HG03159 (cell line): ENCODE results near the gene ARFIP1.
A peak's percentile ranks its signal among the peaks of the same experiment; 100 is the strongest.

ENCODE experiments used
- ATAC-seq: cut with Tn5 transposase; IDR thresholded peaks from one replicate; pipeline ENCODE4 v1.9.1; 2021; ENCODE audit warnings: mild to moderate bottlenecking, moderate library complexity; ENCODE audit not compliant: unreplicated experiment

ARFIP1 gene

DNA sequence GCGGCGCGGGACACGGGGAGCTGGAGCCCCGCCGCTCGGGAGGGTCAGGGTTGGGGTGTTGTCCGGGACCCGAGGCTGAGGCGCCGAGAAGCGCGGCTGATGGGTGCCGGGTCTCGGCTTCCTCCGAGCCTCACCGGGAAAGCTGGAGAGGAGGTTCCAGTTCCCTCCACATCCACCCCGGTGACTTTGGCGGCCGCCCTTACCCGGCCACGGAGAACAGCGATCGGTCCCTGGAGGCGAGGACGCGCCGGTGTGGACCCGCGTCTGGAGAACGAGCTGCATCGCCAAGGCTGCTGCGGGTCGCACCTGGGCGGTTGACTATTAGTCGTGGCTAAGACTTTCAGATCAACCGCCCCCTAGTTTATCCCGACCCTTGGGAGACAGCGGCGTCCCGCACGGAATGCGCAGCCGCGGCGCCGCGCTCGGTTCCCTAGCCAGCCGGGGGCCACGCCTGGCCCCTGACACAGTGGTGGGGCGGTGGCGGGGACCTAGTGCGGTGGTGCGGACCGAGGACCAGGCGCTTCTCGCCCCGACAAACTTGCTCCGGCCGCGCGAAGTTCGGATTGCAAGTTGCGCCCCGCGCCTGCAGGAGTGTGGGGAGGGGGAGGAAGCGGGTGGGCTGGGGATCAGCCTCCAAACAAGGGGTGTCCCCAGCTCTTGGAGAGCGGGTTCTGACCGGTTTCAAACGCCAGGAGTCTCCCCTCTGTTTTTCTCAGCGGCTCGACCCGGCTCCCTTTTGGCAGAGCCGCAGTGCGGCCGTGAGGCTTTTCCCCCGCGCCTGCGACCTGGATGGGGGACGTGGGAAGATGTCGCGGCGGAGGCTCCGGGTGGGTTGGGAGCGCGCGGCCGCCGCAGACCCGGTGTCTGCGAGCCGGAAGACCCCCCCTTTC is 156.9 kb downstream of the ARFIP1 start:
- no peak for ATAC-seq

- ATAC-seq = peak; percentile 34
These were observed 157.8 kb downstream of the ARFIP1 start for GRCh38 chr4:152937336-152938236.

GRCh38 chr4:152938237-152938947 is 158.6 kb downstream of the ARFIP1 start:
- no peak for ATAC-seq

- ATAC-seq = no peak
These were observed 159.9 kb downstream of the ARFIP1 start for GRCh38 chr4:152939621-152940020.

GRCh38 chr4:152940461-152940860 is 160.7 kb downstream of the ARFIP1 start:
- ATAC-seq = no peak

DNA sequence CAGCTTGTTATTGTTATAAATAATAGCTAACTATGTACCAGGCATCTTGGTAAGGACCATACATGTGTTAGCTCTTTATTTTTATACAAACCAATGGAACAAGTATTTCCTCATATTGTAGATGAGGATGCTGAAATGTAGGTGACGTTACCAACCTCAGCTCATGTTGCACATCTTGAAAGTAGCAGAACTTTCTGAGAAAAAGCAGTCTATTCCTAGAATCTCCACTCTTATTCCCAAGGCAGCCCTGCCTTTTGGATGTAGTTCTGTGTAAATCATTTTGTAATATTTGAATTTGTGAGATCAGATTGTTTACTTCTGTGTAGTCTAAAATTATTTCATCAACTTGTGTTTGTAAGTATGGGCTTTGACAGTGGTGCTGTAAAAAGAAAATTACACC is 161.7 kb downstream of the ARFIP1 start:
- no peak for ATAC-seq

GRCh38 chr4:152942346-152942745 is 162.6 kb downstream of the ARFIP1 start:
- no peak for ATAC-seq

- no peak for ATAC-seq
These were observed 163.9 kb downstream of the ARFIP1 start for GRCh38 chr4:152943672-152944071.

- no peak for ATAC-seq
These were observed 165.0 kb downstream of the ARFIP1 start for GRCh38 chr4:152944666-152945320.

DNA sequence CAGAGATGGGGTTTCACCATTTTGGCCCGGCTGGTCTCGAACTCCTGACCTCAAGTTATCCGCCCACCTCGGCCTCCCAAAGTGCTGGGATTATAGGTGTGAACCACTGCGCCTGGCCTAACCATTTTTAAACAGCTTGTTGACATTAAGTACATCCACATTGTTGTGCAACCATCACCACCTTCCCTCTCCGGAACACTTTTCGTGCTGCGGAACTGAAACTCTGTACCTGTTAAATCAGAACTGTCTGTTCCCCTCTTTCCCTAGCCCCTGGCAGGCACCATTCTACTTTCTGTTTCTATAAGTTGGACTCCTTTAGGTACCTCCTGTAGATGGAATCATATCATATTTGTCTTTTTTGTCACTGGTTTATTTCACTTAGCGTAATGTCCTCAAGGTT is 165.9 kb downstream of the ARFIP1 start:
- ATAC-seq = no peak

GRCh38 chr4:152946446-152946845 is 166.7 kb downstream of the ARFIP1 start:
- ATAC-seq = no peak

DNA sequence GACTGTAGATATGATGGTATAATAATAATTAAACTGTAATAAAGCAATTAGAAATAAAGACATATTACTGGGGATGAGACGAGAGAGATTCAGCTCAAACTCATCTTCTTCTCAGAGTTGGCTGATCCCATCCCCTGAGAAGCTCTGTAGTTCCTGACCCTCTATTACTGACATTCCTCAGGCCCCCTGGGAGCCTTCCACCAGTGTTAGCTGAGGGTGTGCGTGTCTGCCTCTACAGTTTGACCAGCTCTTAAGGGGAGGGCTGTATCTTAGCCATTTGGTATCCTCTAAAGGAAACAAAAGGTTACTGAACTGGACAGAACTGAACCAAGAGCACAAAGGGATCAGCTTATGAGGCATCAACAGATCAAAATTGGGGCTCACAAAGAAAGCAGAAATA is 167.6 kb downstream of the ARFIP1 start:
- no peak for ATAC-seq

GRCh38 chr4:152949930-152950329 is 170.2 kb downstream of the ARFIP1 start:
- ATAC-seq = no peak

DNA sequence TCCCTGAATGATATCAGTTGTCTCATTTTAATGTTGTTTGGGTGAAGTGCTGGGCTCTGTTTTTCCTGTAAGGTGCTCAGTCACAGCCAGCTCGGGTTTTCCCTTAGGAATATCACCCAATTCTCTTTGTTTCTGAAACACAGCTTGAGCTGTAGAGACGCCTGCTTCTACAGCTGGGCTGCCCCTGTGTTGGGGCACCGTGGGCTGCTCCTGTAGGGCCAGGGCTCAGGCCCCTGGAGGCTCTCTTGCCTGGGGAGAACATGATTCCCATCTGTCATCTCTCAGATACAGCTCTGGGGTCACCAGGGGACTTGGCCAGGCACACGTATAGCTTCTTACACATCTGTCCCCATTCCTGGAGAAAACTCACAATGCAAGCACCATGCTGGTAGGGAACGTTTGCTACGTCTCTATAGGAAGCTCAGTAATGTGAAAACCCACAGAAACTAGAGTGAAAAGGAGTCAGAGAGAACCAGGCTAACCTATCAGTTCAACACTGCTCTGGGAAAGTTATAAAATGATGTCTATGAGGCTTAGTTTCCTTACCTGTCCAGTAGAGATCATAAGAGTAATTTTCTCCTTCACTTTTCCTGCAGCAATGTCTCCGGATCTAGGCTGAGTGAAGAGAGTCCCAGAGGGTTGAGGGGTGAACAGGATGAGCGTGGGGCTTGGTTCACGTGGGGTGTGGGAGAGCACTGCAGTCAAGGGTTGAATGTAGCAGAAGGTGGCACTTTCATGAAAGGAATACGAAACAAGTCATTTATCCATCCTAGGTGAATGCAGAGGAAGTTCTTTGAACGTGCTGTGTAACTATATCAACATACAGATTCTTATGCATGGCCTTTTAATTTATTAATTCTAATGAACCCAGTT is 170.9 kb downstream of the ARFIP1 start:
- no peak for ATAC-seq

DNA sequence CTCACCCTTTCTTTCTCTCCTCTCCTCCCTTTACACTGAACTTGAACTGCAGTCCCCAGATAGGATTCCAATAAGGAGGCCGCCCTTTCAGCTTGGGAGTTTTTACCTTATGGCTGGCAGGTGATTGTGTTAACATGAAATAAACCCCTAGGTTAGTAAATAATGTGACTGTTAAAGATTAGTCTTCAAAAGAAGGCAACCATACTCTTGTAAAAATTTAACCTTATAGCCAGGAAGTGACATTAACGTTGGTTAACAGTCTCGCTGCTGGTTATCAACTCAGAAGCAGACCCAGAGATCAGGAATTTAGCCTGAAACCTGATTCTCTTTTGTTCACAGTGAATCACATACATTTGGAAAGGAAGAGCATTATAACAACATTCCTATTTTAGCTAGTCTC is 171.6 kb downstream of the ARFIP1 start:
- ATAC-seq = no peak

- ATAC-seq = no peak
These were observed 173.8 kb downstream of the ARFIP1 start for GRCh38 chr4:152953514-152953913.

DNA sequence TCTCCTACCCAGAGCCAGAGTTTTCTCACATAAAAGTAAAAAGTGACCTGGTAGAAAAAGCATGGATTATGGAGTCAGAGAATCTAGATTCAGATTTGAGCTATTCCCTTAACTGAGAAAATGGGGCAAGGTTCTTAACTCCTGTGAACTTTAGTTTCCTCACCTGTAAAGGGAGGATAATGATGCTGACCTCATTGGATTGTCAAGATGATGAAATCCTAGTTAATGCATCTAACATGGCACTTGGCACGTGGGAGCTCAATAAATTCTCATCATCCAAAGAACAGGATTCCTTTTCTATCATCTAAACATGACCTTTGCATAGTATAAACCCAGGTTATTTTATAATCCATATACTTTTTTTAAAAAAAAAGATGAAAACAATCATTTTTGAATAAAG is 175.0 kb downstream of the ARFIP1 start:
- no peak for ATAC-seq

GRCh38 chr4:152956147-152956546 is 176.4 kb downstream of the ARFIP1 start:
- ATAC-seq = no peak

DNA sequence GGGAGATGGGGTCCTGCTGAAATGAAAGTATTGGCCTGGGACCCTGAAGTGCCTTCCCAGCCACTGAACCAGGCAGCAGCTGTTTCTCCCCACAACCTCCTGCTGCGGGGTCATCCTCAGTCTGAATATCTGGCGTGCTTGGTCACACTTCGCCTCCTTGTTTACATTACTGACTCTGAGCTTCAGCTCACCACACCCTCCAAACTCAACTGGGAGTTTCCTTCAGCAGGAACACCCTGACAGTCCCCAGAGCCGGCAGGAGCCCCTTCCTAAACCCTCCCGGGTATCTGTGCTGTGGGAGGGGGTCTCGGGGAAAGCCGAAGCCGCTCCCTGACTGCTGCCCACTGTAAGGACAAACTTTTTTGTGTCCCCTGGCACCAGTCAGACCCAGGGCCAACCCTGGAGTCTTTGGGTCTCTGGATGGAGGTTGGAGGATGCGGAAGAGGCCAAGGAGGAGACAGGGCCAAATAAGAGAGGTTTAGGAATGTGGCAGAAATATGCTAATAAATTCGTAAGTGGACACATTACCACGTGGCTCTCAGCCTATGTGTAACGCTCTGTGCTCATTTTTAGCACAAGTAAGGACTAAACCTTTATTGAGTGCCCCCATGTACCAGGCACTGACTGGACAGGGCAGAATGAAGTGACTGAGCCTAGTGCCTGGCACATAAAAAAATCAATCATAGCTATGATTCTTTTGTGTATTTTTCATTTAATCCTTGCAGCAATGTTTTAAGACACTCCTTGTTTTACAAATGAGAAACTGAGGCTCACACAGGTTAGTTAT is 177.1 kb downstream of the ARFIP1 start:
- ATAC-seq = no peak
